ENCODE data around the gene MEX3D. TPM values are rescaled to one million over a fixed set of nuclear protein-coding genes. Genes with fewer than 3 reads are reported as not detected.
A peak's percentile ranks its signal among the peaks of the same experiment; 100 is the strongest.
"Not testable (repeated sequence)": the region's sequence is repeated elsewhere in the genome, so short reads cannot be mapped to it uniquely, and the experiment has no call there.

MEX3D gene
- polyA plus RNA-seq, 5 donors = 17.1 to 42.8 (median 25.2) TPM

- no peak for DNase-seq
Measured at GRCh38 chr19:1521636-1522035, 46.5 kb downstream of the MEX3D start.

- no peak for DNase-seq
Measured at GRCh38 chr19:1520203-1520780, 47.8 kb downstream of the MEX3D start.

GRCh38 chr19:1519802-1520201, 48.3 kb downstream of the MEX3D start:
- not testable (repeated sequence) for DNase-seq

- no peak for DNase-seq
Measured at GRCh38 chr19:1518471-1518870, 49.7 kb downstream of the MEX3D start.

DNA sequence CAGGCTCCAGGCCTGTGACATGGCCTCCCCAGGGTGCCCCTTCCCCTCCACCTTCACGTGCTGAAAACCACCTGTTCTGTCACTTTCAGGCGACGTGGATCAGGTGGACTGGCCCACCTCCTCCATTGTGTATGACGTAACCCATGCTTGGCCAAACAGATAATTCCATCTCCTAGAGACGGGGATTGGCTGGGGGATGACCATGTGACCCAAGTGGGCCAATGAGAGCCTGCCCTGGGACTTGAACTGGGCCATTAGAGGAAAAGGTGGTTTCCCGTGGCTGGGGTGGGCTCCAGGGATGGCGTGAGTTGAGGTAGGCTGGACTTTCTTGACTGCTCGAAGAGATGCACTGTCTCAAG, 51.8 kb downstream of the MEX3D start:
- no peak for DNase-seq

- no peak for DNase-seq
Measured at GRCh38 chr19:1514986-1515721, 53.0 kb downstream of the MEX3D start.

DNA sequence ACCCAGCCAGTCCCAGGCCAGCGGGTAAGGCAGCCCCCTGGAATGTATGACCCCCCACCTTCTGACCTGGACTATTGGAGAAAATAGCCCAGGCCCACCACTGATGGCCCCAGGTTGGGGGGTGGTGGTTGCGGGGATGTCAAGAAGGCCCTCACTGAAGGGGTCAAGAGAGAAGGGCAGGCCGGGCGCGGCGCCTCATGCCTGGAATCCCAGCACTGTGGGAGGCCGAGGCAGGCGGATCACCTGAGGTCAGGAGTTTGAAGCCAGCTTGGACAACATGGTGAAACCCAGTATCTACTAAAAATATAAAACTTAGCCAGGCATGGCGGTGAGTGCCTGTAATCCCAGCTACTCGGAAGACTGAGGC, 53.8 kb downstream of the MEX3D start:
- DNase-seq = no peak

DNA sequence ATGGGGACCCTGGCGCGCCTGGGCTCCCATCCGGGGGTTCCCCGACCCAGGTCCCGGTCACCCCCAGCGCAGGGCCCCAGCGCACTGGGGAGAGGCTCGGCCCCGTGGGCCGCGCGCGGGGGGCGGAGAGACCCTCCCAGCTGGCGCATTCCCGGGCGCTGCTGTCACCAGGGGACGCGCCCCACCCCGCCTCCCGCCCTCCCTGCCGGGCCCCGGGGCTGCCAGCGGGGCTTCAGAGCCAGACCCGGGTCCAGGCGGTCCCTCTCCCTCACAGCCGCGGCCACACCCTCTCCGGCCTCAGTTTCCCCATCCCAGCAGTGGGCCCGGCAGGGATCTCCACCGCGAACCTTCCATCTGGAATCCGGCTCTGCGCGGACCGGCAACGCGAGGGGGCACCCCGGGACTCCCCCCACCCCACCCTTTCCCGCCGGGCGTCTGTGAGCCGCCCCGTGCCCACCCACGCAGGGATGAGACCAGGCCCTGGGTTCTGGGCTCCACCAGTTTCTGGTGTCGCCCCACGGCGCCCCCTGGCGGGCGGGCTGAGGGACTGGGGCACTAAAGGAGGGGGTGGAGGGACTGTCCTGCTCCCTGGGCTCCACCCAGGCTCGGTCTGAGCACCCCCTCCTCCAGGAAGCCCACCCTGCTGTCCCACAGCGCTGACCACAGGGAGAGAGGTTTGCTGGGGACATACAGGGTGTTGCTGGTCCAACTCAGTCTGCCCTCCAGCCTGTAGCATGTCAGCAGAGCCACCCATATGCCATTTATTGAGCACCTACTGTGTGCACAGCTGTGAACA, 54.4 kb downstream of the MEX3D start:
- DNase-seq = no peak

DNA sequence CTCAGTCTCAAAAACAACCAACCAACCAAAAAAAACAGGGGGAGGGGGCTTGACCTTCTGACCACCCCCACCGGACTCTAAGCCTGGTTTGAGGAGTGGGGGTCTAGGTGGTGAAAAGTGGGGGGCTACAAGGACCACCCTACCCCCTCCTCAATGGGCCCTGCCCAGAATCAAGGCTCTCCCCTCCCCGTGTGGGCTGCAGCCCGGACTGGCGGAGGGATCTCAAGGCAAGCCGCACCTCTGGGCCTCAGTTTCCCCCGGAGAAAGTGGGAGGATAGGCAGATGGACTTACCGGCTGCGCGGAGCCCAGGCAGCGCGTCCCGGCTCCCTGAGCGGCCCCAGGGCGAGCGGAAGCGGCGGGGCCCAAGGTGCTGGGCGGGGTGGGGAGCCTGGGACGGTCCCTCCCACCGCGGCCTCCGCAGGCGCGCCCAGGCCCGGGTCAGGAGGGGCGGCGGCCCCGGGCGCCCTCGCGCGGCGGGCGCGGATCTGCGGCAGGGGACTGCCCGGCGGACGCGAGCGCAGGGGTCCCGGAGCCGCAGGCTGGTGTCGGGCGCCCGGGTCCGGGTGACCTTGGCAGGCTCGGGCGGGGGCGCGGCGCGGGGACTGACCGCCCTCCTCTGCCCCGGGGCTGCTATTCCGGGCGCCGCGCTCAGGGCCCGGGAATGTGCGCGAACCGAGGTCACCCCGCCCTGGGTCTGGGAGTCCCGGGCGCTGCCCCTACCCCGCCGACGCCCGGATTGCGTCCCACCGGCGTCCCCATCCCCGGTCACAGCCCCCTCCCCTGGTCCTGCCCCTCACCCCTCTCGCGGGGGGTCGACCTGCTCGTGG, 55.2 kb downstream of the MEX3D start, which contains the start of gene ADAMTSL5:
Gene ADAMTSL5, minus strand, starts transcription at position 349 of the 828 bp plus-strand sequence. CDS start 2,076 bp downstream, outside the sequence.
- DNase-seq = no peak

- DNase-seq = no peak
Measured at GRCh38 chr19:1511318-1512317, 56.5 kb downstream of the MEX3D start.

DNA sequence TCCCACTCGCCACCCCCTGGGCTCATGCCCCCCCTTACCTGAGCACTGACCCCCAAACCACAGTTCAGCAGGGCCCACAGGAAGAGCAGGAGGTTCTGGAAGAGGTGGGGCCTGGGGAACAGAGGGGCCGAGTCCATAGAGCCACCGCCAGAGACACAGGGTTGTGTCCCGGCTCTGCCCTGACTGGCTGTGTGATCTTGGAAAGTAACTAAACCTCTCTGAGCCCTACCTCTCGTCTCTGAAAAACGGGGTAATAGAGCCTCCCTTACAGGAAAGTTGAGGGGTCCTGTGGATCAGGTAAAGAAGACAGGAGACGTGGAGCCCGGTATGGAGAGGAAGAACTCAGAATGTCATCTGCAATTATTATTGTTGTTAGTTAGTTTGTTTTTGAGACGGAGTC, 57.3 kb downstream of the MEX3D start:
- DNase-seq = no peak

DNA sequence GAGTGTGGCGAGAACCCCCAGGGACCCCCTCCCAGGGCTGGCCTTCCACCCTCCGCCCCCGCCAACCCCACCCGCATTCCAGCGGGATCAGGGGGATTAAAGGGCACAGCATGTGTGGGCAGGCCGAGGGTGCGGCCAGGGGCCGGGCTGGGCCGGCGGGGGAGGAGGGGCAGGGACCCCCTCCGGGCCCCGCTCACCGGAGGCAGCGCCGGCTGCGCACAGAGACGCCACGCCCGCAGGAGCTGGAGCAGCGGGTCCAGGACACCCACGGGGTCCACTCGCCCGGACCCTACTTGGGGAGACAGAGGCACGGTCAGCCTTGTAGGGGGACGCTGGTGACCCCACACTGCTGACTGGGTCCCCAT, 57.7 kb downstream of the MEX3D start:
- no peak for DNase-seq

DNA sequence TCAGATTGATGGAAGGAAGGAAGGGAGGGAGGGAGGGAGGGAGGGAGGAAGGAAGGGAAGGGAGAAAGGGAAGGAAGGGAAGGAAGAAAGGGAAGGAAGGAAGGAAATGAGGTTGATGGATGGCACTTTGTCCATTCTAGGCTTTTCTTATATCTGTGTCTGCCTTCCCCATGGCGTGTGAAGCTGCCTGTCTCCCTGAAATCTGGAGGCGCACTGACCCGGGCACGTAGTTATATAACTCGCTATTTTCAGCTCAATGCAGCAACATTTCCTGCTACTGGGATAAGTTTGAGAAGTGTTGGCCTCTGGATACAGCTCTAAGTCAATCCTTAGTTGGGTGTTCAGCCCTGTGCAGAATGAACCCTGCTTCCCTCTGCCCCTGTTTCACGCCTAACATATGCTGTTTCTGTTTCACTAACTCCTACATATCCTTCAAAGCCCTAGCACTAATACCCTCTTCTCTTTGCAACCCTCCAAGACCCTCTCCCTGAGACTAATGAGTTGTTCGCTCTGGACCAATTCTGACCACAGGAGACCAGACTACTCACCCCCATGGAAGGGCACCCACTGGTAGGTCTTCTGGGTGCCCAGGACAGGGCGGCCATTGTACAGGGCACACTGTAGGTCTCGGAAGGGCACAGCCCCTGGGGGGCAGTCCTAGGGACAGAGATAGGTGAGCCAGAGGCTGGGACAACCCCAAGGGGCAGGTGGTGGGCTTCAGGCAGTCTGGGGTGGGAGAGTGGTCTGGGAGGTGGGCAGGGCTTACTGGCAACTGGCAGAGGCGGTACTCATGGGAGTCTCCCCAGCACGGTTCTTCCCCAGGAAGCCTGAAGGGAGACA, 58.3 kb downstream of the MEX3D start:
- no peak for DNase-seq

- no peak for DNase-seq
Measured at GRCh38 chr19:1508507-1508856, 59.6 kb downstream of the MEX3D start.

DNA sequence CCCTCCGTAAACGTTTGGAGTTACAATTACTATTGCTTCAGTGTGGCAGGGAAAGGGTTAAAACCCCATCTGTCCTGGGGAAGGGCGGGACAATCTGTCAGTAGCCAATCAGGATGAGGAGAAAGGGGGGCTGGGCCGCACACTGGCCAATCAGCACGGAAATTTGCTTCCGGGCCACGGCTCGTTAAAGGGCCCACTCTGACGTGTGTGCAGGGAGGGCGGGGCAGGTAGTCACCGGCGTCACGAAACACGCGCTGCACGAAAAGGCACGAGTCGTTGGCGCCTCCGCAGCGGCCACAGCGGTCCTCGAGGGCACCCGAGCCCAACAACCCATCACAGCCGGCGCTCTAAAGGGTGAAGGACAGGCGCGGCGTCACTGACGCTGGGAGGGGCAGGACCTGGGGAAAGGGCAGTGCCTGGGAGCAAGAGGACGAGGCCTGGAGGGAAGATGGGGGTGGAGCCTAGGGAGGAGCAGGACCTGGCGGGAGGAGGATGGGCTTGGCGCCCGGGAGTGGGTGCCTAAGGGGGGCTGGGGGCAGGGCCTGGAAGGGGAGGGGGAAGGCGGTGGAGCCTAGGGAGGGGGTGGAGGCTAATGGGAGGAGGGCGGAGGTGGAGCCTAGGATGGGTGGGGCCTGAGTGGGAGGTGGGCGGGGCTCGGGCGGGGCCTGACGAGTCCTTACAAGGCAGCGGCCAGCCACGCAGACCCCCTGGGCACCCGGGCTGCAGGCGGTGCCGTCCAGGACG, 60.2 kb downstream of the MEX3D start:
- DNase-seq = peak; percentile 90 to 92

GRCh38 chr19:1507192-1507660, 60.9 kb downstream of the MEX3D start:
- DNase-seq = no peak

DNA sequence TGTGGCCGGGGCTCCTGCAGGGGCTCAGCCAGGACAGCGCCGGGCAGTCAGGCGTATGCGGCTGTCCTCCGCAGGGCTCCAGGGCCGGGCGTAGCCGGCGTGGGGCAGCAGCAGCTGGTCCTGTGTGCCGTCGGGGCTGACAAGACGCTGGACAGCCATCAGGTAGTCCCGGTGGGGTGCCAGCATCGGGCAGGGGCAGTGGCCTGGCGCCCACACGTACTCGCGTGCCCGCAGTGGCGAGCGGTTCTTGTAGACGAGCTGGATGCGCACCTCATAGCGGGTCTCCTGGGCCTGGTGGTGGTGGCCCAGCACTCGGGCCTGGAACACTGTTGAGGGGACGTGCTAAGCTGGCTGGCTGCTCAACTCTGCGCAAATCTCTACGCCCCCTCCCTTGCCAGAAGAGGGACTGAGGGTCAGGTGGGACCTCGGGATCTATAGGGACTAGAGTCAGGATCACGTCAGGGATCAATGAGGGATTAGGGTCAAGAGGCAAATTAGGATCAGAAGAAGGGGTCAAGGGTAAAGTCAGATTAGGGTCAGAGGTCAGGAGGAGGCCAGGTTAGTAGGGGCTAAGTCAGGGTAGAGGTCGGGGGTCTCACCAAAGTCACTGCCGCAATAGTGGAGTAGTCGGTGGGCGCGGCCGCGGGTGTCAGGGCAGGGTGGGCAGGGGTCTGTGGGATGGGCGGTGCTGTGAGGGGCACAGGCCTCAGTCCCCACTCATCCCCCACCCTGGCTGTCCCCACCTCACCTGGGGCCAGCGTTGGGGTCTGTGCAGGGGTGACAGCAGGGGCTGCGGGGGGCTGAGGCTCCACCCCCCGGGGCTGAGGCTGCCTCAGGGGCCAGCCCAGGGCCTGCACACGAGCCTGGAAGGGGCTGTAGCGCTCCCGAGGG, 61.9 kb downstream of the MEX3D start:
- no peak for DNase-seq

GRCh38 chr19:1505012-1505411, 63.1 kb downstream of the MEX3D start:
- no peak for DNase-seq

Measured in right lung (tissue), 5 donors.